ENCODE results near the gene TMX1.

The TMX1 gene

GRCh38 chr14:51242545-51243490, 2.8 kb downstream of the TMX1 start:
- H3K27me3 ChIP-seq (replicated peaks in 2 of 5; ENCODE audit: control insufficient read depth in 4 of 5, insufficient read depth in 5 of 5, low read length in 4 of 5), result no peaks in the 10 kb centered on the region
- no peak overlapping the region for H3K4me3 ChIP-seq (ENCODE audit: control insufficient read depth in 1 of 7, extremely low read depth in 1 of 7, insufficient read depth in 4 of 7, low read depth in 2 of 7, low read length in 6 of 7)
- peaks cover 14 to 36% (median 23%) of the 10 kb centered on the region in 4 experiments for H3K4me1 ChIP-seq (ENCODE audit: control extremely low read depth in 1 of 4, control insufficient read depth in 4 of 4, insufficient read depth in 4 of 4, low read length in 3 of 4)
- DNase-seq, result peak in 1 of 3 donors; percentile 10
- H3K9me3 ChIP-seq (ENCODE audit: control extremely low read depth in 1 of 5, control insufficient read depth in 4 of 5, insufficient read depth in 2 of 5, low read depth in 1 of 5, low read length in 4 of 5), result no peaks in the 10 kb centered on the region
- POLR2A ChIA-PET, result no interaction called here
- 90% methylated on average over 2 of the region's 7 CpGs for WGBS (ENCODE audit: insufficient coverage)
- peaks cover 5 to 33% (median 11%) of the 10 kb centered on the region in 4 experiments for H3K36me3 ChIP-seq (ENCODE audit: control insufficient read depth in 4 of 4, insufficient read depth in 4 of 4, low read length in 3 of 4)
- CTCF ChIA-PET, result interaction anchor here (0.5 to 0.7 kb wide), 2 partner anchors 19 to 1156 kb away, joined by 3 read pairs; no protein-coding TSS in a partner anchor
- no peak overlapping the region for H3K27ac ChIP-seq (ENCODE audit: insufficient read depth in 1 of 2, low read depth in 1 of 2, low read length in 2 of 2, poor library complexity in 1 of 2, severe bottlenecking in 2 of 2)

GRCh38 chr14:51244591-51244990, 4.5 kb downstream of the TMX1 start:
- CTCF ChIA-PET, result interaction anchor here (1.1 kb wide), 1 partner anchor 19 kb away, joined by 3 read pairs; no protein-coding TSS in a partner anchor
- H3K9me3 ChIP-seq (ENCODE audit: control extremely low read depth in 1 of 5, control insufficient read depth in 4 of 5, insufficient read depth in 2 of 5, low read depth in 1 of 5, low read length in 4 of 5), result no peaks in the 10 kb centered on the region
- no peak overlapping the region for H3K4me3 ChIP-seq (ENCODE audit: control insufficient read depth in 1 of 7, extremely low read depth in 1 of 7, insufficient read depth in 4 of 7, low read depth in 2 of 7, low read length in 6 of 7)
- WGBS (ENCODE audit: insufficient coverage), result 100% methylated on average over 3 of the region's 5 CpGs
- peaks cover 11 to 48% (median 22%) of the 10 kb centered on the region in 4 experiments for H3K36me3 ChIP-seq (ENCODE audit: control insufficient read depth in 4 of 4, insufficient read depth in 4 of 4, low read length in 3 of 4)
- H3K27me3 ChIP-seq (replicated peaks in 2 of 5; ENCODE audit: control insufficient read depth in 4 of 5, insufficient read depth in 5 of 5, low read length in 4 of 5), result no peaks in the 10 kb centered on the region
- peaks cover 13 to 32% (median 20%) of the 10 kb centered on the region in 4 experiments for H3K4me1 ChIP-seq (ENCODE audit: control extremely low read depth in 1 of 4, control insufficient read depth in 4 of 4, insufficient read depth in 4 of 4, low read length in 3 of 4)
- POLR2A ChIA-PET, result no interaction called here
- no peak for DNase-seq
- H3K27ac ChIP-seq (ENCODE audit: insufficient read depth in 1 of 2, low read depth in 1 of 2, low read length in 2 of 2, poor library complexity in 1 of 2, severe bottlenecking in 2 of 2), result no peak overlapping the region

GRCh38 chr14:51246032-51246431, 6.0 kb downstream of the TMX1 start:
- POLR2A ChIA-PET, result no interaction called here
- Histone ChIP-seq H3K36me3 (ENCODE audit: control insufficient read depth in 4 of 4, insufficient read depth in 4 of 4, low read length in 3 of 4) (peaks cover 20 to 60% (median 32%) of the 10 kb centered on the region in 4 experiments), H3K27me3 (replicated peaks in 2 of 5; ENCODE audit: control insufficient read depth in 4 of 5, insufficient read depth in 5 of 5, low read length in 4 of 5) (no peaks in the 10 kb centered on the region), H3K4me1 (ENCODE audit: control extremely low read depth in 1 of 4, control insufficient read depth in 4 of 4, insufficient read depth in 4 of 4, low read length in 3 of 4) (peaks cover 11 to 29% (median 15%) of the 10 kb centered on the region in 4 experiments), H3K4me3 (ENCODE audit: control insufficient read depth in 1 of 7, extremely low read depth in 1 of 7, insufficient read depth in 4 of 7, low read depth in 2 of 7, low read length in 6 of 7) (no peak overlapping the region), H3K9me3 (ENCODE audit: control extremely low read depth in 1 of 5, control insufficient read depth in 4 of 5, insufficient read depth in 2 of 5, low read depth in 1 of 5, low read length in 4 of 5) (no peaks in the 10 kb centered on the region), H3K27ac (ENCODE audit: insufficient read depth in 1 of 2, low read depth in 1 of 2, low read length in 2 of 2, poor library complexity in 1 of 2, severe bottlenecking in 2 of 2) (no peak overlapping the region)
- DNase-seq, result no peak
- CTCF ChIA-PET, result interaction anchor here (1.2 kb wide), 1 partner anchor 27 kb away, joined by 3 read pairs; no protein-coding TSS in a partner anchor
- 88% methylated on average over 2 of the region's 4 CpGs for WGBS (ENCODE audit: insufficient coverage)

GRCh38 chr14:51248016-51248987, 8.3 kb downstream of the TMX1 start:
- WGBS (ENCODE audit: insufficient coverage), result 90% methylated on average over 3 of the region's 4 CpGs
- DNase-seq, result no peak
- CTCF ChIA-PET, result no interaction called here
- POLR2A ChIA-PET, result no interaction called here
- Histone ChIP-seq H3K4me3 (ENCODE audit: control insufficient read depth in 1 of 7, extremely low read depth in 1 of 7, insufficient read depth in 4 of 7, low read depth in 2 of 7, low read length in 6 of 7) (no peak overlapping the region), H3K27me3 (replicated peaks in 2 of 5; ENCODE audit: control insufficient read depth in 4 of 5, insufficient read depth in 5 of 5, low read length in 4 of 5) (no peaks in the 10 kb centered on the region), H3K36me3 (ENCODE audit: control insufficient read depth in 4 of 4, insufficient read depth in 4 of 4, low read length in 3 of 4) (peaks cover 24 to 82% (median 49%) of the 10 kb centered on the region in 4 experiments), H3K27ac (ENCODE audit: insufficient read depth in 1 of 2, low read depth in 1 of 2, low read length in 2 of 2, poor library complexity in 1 of 2, severe bottlenecking in 2 of 2) (no peak overlapping the region), H3K9me3 (ENCODE audit: control extremely low read depth in 1 of 5, control insufficient read depth in 4 of 5, insufficient read depth in 2 of 5, low read depth in 1 of 5, low read length in 4 of 5) (no peaks in the 10 kb centered on the region), H3K4me1 (ENCODE audit: control extremely low read depth in 1 of 4, control insufficient read depth in 4 of 4, insufficient read depth in 4 of 4, low read length in 3 of 4) (peaks cover 0 to 10% (median 5%) of the 10 kb centered on the region in 4 experiments)

- Histone ChIP-seq H3K27me3 (replicated peaks in 2 of 5; ENCODE audit: control insufficient read depth in 4 of 5, insufficient read depth in 5 of 5, low read length in 4 of 5) (no peaks in the 10 kb centered on the region), H3K4me1 (ENCODE audit: control extremely low read depth in 1 of 4, control insufficient read depth in 4 of 4, insufficient read depth in 4 of 4, low read length in 3 of 4) (no peaks in the 10 kb centered on the region), H3K4me3 (ENCODE audit: control insufficient read depth in 1 of 7, extremely low read depth in 1 of 7, insufficient read depth in 4 of 7, low read depth in 2 of 7, low read length in 6 of 7) (no peak overlapping the region), H3K27ac (ENCODE audit: insufficient read depth in 1 of 2, low read depth in 1 of 2, low read length in 2 of 2, poor library complexity in 1 of 2, severe bottlenecking in 2 of 2) (no peak overlapping the region), H3K9me3 (ENCODE audit: control extremely low read depth in 1 of 5, control insufficient read depth in 4 of 5, insufficient read depth in 2 of 5, low read depth in 1 of 5, low read length in 4 of 5) (no peaks in the 10 kb centered on the region), H3K36me3 (ENCODE audit: control insufficient read depth in 4 of 4, insufficient read depth in 4 of 4, low read length in 3 of 4) (peaks cover 23 to 76% (median 46%) of the 10 kb centered on the region in 4 experiments)
- CTCF ChIA-PET, result no interaction called here
- POLR2A ChIA-PET, result no interaction called here
- WGBS (ENCODE audit: insufficient coverage), result 92% methylated on average over 2 of the region's 4 CpGs
- DNase-seq, result no peak
These were observed 11.4 kb downstream of the TMX1 start for GRCh38 chr14:51251486-51251885.

- CTCF ChIA-PET, result interaction anchor here (0.9 kb wide), 1 partner anchor 12 kb away, joined by 3 read pairs; no protein-coding TSS in a partner anchor
- no peaks in the 10 kb centered on the region for H3K27me3 ChIP-seq (replicated peaks in 2 of 5; ENCODE audit: control insufficient read depth in 4 of 5, insufficient read depth in 5 of 5, low read length in 4 of 5)
- peaks cover 0 to 3% (median 0%) of the 10 kb centered on the region in 5 experiments for H3K9me3 ChIP-seq (ENCODE audit: control extremely low read depth in 1 of 5, control insufficient read depth in 4 of 5, insufficient read depth in 2 of 5, low read depth in 1 of 5, low read length in 4 of 5)
- POLR2A ChIA-PET, result no interaction called here
- no peak overlapping the region for H3K4me3 ChIP-seq (ENCODE audit: control insufficient read depth in 1 of 7, extremely low read depth in 1 of 7, insufficient read depth in 4 of 7, low read depth in 2 of 7, low read length in 6 of 7)
- no peak overlapping the region for H3K27ac ChIP-seq (ENCODE audit: insufficient read depth in 1 of 2, low read depth in 1 of 2, low read length in 2 of 2, poor library complexity in 1 of 2, severe bottlenecking in 2 of 2)
- DNase-seq, result no peak
- H3K36me3 ChIP-seq (ENCODE audit: control insufficient read depth in 4 of 4, insufficient read depth in 4 of 4, low read length in 3 of 4), result peaks cover 25 to 67% (median 44%) of the 10 kb centered on the region in 4 experiments
- no peaks in the 10 kb centered on the region for H3K4me1 ChIP-seq (ENCODE audit: control extremely low read depth in 1 of 4, control insufficient read depth in 4 of 4, insufficient read depth in 4 of 4, low read length in 3 of 4)
These were observed 13.8 kb downstream of the TMX1 start for GRCh38 chr14:51253880-51254279.

All from common myeloid progenitor, CD34-positive (primary cell).